Embryonic facial prominence (tissue), 1 donor: Measurements from ENCODE around the gene PTPN14.
"Not testable (repeated sequence)": the region's sequence is repeated elsewhere in the genome, so short reads cannot be mapped to it uniquely, and the experiment has no call there.

Experiments
- DNase-seq: peaks from one replicate; pipeline ENCODE4 v3.0.0-alpha.2; 2016; ENCODE audit errors: extremely low spot score

PTPN14 gene

DNA sequence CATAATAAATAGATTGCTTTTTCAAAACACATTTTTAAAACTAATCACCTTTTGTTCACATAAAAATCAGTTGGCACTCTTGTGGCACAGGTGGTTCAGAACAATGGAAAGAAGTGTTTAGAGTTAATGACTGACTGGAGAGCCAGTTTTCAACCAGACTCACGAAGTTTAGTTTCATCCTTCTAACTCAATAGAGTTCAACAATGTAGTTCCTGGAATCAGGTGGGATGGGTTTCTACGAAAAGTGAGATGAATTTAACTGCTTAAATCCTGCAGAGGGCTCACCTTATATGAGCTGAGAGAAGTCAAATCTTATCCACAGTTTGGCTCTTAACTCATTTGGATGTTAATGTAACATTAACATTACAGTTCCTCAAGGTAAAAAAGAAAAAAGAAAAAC lies 153.9 kb downstream of the PTPN14 start:
- DNase-seq: no peak

DNA sequence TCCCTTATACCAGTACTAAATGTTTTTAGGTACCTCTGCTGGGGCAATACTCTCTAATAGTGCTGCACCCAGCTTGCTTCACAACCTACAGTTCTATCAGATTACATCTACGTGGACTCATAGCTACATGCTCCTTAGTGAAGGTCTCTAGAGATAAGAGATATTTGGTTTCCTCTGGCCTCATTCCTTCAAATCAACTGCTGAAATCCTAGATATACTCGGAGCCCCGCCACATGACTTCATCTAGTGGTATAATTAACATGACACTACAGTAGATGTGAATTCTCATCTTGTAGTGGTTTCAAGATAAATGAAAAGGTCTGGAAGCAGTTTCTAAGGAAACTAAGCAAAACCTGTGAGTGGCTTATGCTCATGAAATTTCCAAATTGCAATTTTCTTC lies 155.1 kb downstream of the PTPN14 start:
- no peak for DNase-seq

DNA sequence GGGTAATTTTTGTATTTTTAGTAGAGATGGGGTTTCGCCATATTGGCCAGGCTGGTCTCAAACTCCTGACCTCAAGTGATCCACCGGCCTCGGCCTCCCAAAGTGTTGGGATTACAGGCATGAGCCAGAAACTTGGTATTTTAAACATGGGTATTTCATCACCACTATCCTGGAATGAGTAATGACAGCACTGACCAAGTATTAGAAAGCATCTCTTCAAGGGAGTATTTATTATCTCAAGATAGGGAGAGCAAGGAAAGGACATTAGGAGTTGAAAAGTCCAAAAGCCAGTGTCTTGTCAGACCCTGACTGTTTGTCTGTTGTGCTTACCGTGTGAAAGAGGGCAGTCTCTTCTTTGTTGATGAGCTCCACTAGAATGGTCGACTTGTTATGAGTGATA lies 156.8 kb downstream of the PTPN14 start:
- DNase-seq: not testable (repeated sequence)

DNA sequence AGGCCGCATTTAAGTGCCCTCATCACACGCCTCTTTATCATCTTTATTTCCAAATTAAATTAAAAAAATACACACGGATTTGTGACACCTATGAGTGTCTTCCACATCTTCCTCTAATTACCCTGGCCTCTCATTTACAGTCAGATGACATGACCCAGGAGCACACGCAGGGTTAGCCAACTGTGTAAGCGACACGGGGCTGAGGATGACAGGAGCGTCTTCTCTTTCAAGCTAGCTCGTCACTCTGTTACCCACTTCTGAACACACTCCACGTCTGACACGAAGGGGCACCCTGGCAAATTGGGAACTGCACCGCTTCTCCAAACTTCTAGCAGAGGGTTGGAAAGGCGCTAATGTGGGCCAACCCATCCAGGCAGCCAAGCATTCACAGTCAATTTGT lies 158.3 kb downstream of the PTPN14 start:
- no peak for DNase-seq

DNA sequence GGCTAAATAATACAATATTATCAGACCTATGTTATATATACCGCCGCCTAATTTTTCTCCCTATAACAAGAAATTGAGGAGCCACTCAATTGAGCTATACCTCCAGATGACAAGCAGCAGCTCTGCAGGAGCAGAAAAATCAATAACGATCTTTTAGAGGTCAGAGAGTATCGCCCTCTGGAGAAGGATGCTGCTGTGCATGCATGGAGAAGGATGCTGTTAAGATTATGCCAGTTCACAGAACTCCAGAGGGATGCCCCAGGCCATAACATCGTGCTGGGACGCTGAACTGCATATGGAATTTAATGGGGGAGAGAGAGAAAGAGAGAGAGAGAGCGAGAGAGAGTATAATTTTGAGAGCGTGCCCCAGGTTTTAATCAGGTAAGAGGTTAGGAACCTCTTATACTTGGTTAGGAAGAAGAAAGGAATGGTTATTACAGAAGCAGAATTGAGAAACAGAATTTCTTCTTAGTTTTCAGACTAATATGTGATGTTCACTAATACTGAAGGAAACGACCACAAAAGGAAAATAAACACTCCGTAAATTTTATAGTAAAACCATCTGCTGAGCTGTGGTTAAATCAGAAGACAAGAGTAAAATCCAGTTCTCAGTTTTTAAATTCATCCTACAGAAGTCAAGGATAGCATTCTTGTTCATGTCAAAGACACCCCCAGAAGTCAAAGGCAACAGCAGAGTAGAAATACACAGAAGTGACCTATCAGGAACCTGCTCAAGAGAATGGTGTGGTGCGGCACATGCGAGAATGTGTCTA lies 159.3 kb downstream of the PTPN14 start:
- no peak for DNase-seq

DNA sequence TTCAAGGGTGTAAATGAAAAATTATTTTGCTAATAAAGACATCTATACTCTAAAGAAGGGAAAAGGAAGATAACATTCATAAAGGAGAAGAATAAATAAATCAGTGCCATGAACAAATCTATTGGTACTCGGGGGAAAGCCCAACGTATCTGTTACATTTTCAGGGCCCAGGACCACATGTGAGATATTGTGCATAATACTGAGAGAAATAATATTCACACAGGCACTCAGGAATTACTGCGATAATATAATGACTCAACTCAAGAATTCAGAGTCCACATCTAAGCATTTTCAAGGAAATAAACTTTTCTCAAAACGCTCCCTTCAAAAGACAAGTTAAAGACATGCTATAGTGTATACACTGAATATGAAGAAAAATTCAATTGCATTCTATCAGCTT lies 161.7 kb downstream of the PTPN14 start:
- no peak for DNase-seq

DNA sequence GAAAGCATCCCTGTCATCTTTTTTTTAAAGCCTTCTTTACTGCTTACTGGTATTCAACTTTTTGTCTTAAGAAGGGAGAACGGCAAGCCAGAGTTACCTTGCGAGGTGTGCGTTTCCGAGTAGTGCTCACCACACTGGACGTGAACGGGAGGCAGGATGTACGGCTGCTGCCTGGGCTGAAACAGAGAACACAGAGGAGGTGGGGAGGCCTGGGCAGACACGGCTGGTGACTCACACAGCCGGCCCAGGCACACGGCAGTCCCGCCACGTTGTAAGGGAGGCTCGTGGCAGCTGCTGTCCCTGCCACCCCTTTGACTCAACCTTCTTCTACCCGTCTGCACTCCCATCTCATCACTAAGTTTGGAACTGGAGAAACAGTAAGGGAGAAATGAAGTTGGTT lies 164.7 kb downstream of the PTPN14 start:
- no peak for DNase-seq

DNA sequence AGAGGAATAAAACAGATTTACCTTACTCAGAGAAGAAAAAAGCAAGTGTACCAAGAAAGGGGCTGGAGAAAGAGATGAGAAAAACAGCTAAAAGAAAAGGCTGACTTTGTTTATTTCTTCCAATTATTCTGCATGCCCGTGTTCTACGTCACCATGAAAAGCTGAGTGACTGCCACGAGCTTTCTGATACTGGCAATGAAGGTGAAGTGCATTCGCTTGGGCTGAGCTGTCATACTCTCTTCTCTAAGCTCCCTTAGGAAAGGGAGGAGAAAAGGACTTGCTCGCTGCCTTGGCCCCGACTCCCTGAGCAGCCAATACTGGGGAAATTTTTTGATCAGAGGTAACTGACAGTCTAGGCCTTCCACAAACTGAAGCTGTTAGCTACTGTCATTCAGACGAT lies 165.1 kb downstream of the PTPN14 start:
- no peak for DNase-seq

DNA sequence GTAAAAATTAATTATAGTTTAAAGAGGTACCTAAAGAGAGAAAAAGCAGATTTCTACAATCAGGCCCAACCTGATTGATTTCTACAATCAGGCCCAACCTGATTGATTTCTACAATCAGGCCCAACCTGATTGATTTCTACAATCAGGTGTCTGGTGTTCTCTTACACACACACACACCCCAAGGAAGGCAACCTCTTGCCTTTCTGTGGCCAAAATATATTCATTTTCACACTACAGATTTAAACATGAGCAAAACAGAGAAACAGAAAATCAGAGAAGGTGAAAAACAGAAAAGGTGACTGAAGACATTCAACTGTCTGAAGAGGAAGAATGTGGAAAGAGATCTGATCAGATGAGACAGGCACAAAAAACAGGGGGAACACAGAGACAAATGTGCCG lies 166.0 kb downstream of the PTPN14 start:
- no peak for DNase-seq

DNA sequence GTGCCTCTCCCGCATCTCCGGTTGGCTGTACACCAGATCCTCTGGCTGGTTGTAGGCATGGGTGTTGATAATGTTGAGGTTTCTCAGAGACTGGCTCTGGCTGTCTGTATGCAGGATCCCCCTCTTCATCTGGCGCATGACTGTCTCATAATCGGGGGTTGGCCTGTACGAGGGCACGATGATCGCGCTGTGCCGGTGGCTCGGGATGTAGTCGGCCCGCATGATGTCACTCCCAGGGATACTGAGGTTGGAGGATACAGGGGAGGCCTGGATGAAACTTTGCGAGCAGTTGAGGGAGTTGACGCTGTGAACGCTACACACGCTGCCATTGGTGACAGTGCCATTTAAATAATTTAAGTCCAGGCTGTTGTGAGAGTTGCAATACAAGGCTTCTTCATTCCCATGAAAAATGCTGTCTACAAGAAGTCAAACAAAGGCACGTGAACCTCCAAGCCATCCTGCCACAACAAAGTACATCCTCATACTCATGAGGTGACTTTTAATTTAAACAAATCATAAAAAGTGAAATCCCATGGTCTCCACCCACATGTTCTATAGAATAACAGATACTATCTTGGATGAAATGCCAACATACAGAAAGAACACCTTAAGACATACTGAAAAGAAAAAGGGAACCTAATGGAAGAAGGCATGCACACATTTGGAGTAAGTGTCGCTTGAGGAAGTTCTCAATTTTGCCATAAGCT lies 166.9 kb downstream of the PTPN14 start:
- no peak for DNase-seq

DNA sequence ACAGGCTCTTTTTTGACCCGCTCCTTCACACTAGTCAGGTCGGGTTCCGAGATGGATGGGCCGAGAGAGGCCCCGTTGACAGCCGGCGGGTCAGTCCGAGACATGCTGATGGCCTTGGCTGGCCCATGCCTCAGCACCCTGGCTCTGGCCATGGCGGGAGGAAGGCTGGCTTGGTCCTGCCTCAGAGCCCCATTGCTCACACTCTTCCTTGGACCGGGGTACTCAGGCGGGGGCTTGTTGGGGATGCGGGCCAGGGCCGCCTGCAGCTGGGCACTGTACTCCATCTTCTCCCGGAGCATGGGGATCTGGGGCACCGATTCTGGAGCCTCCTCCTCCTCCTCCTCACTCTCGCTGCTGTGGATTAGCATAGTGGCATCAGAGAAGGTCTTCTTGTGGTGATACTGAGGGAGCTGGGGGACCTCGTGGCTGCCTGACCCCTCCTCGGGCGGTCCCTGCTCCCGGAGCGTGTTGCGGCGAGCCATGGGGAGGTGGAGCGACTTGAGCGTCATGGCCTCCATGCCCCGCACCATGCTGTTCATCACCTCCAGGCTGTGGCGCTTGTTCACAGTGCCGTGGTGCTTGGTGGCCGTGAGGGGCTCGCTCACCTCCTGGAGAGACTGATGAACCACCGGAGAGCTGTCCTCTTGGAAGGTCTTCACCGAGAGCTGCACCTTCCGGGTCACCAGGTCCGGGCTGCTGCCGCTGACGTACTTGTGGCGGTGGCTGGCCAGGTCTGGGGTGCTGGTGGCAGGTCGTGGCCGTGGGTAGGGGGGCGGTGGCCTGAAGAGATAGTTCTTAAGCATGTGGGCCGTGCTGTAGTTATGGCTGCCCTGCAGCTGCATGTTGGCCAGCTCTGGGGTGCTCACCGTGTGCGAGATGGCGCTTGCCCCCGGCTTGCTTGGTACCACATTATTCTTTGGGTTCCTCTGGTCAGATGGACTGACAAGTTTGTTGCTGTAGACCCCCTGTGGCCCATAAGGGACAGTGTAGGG lies 167.7 kb downstream of the PTPN14 start:
- DNase-seq: no peak

DNA sequence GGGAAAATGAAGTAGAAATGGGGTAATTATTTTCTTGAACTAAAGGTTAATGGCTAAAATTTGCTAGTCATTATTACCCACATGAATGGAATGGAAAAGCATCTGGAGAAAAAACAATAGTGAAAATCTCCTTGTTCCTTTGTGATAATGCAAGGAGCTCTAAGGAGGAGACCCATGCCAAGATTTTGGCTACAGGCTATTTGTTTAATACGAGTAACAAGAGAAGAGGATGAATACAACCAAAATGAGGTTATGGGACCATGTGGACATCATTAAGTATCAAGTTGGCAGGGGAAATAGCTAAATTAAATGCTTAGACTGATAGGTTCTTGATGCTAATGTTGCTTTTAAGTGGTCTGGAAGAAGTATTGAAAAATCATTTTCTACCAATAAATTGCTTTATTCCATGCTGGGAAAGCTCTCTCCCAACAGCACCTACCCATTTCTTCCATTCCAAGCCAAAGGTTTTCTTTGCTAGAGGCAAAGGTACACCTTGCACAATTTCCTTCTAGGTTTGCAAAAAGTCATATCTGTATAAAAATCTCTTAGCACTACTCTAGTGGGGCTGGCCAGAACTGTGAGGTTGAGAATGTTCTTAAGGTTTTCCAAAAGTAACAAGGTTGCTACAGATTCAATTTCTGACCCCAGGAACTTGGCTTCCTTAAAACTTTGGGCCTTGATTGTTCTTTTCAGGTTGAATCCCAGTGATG lies 170.3 kb downstream of the PTPN14 start:
- DNase-seq: no peak

DNA sequence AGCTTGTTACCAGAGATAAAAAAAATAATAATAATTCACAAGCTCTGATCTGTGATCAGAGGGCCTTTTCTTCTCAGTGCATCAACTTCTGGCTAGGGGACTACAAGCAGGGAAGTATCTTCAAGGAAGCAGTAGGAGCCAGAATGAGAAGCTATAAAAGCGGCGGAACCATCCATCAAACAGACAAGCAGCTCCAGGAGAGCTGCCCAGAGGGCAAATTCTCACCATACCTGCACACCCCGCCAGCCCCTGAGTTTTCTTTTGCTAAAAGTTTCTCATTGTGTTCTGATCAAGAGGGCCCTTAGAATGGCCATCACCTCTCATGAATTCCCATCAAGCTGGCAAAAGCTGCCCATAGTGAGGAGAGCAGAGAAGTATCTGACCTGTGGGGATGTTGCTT lies 171.0 kb downstream of the PTPN14 start:
- no peak for DNase-seq

DNA sequence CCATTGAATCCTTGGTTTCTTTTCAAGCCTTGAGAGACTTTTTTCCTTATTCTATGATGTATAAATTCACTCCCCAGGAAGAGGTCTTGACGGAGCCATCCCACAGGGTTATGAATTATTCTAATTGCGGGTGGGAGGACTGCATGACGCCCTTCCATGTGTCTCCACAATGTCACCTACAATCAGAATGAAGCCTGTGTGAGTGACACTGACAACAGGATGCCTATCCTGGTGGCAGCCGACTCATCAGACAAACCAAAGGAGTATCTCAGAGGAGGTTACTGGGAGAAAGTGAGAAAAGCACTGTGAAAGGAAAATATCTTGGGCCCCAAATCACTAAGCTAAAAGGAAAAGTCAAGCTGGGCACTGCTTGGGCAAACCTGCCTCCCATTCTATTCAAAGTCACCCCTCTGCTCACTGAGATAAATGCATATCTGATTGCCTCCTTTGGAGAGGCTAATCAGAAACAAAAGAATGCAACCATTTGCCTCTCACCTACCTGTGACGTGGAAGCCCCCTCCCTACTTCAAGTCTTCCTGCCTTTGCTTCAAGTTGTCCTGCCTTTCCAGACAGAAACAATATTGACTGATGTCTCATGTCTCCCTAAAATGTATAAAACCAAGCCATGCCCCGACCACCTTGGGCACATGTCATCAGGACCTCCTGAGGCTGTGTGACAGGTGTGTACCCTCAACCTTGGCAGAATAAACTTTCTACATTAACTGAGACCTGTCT lies 172.0 kb downstream of the PTPN14 start:
- no peak for DNase-seq

DNA sequence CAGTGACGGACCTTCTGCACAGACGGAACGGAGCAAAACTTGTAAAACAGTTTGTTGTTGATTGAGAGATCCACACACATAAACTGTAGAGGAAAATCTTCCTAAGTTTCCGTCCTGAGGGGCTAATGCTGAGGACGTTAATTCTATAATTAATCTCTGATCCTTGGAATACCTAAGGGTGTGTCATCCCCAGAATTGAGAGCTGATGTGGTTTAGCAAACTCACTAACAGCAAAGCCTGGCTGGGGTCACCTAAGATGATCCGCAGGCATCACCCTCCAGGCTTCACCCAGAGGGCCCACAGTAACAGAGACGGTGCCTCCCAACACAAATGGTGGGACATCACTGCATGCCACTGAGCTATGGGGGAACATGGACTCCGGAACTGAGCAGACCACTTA lies 172.9 kb downstream of the PTPN14 start:
- DNase-seq: no peak

DNA sequence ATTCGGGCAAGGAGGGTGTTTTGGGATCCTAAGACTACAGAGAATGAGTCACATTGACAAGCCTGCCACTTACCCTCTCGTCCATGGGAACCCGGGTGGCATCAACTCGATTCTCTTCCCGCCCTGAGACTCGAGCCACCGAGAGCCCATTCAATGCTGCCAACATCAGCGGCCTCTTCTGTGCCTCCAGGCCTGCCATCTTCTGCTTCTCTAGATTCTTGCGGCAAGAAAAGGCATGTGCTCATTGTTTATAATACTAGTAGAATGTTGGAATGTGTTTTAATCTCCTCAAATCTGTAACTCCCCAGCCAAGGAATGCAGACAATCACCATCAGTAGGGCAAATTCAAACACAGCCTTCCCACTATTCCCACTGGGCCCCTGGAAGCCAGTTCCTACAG lies 173.5 kb downstream of the PTPN14 start:
- DNase-seq: no peak

DNA sequence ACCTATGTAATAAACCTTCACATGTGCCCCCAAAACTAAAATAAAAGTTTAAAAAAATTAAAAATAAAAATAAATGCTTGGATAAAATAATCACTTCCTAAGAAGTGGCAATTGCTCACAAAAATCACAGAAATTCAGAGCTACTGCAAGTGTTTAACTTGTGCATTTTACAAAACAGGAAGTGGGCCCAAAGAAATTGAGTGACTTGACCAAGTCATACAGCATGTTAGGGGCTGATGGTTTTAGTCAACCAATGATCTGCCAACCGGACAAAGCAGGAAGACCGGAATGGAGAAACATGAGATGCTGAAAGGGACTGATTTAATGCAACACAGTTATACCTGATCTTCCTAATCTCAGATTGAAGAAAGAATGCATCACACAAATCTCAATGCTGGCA lies 173.9 kb downstream of the PTPN14 start:
- no peak for DNase-seq

DNA sequence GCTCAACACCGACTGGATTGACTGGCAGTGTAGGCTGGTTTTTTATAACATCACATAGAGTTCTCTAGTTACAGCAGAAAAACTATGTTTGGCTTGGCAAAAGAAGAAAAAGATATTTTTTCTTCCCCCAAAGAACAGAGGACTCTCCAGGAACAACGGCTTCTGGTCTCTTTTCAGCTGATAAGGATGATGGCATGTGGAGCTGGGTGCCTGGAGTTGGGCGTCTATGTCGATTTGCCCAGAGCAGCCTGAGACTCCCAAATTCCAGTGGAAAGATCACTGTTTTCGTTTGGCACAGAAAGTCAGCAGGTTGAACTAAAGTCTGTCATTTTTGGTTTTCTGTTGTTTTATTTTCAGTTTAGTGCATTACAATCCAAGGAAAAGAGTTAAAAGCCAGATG lies 179.3 kb downstream of the PTPN14 start:
- no peak for DNase-seq

DNA sequence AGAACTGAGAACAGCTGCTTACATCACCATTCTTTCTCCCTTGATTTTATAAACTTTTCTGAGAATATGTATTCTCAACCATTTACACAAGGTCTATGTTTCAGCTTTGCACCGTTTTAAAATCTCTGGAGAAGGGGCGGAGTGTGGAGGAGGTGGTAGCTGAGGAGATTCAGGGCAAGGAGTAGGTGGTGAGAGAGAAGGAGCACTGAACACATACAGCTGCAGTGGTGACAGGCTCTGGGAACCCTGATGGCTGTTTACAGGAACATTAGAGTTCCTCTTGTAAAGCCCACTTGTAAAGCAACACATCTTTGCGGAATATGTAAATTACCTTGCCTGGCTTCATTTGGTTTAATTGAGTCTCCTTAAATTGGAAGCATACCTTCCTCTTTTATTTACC lies 180.8 kb downstream of the PTPN14 start:
- no peak for DNase-seq

DNA sequence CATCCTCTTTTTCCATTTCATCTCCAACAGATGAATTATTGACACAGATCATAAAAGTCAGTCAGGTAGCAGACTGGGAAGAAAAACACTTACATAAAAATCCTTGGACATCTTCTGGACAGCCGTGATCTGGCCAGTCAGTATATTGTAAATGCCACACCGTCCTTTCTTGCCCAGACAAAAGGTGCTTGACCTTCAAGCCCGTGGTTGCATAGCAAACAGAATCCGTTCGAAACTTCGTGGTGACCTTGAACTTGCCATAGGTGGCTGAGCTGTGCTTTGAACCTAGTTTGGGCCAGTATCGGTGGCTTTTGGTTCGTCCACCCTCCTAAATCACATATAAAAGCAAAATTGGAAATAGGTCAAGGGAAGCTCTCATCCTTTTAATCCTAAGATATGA lies 182.0 kb downstream of the PTPN14 start:
- no peak for DNase-seq

DNA sequence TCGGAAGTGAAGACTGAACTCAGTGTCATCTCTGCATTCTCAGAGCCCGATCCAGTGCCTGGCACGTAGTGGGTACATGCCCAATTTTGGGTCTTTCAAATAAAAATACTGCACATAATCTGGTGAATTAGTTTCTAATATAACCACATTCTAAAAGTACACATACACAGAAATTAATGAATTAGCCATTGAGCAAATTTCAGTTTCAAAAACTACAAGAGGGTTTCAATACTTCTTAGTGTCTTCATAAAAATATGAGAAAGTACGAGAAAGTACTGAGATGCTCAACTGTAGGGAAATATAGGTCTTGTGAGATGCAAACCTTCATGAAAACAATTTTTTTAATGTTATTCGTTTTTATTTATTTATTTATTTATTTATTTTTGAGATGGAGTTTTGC lies 183.6 kb downstream of the PTPN14 start:
- DNase-seq: no peak
